Neural progenitor cell (in vitro differentiated cells): Measurements from ENCODE around the gene EIF1. TPM values are rescaled to one million over a fixed set of nuclear protein-coding genes. Genes with fewer than 3 reads are reported as not detected.

Experiments used
- DNase-seq: peaks from one replicate; pipeline ENCODE4 v3.0.0-alpha.2; 2016; ENCODE audit warnings: low spot score
- H2AFZ ChIP-seq: fragments of 200-600 bp; sonication (generic); replicated peaks from 2 replicates; pipeline ENCODE4 v1.6.1; 2016; ENCODE audit warnings: antibody characterized with exemption
- H3F3A ChIP-seq: fragments of 200-600 bp; sonication (generic); 2 replicates; pipeline ENCODE4 v1.6.1; 2016; ENCODE audit warnings: antibody characterized with exemption, low read depth
- H3K27ac ChIP-seq: fragments of 200-600 bp; sonication (generic); 2 replicates; pipeline ENCODE4 v1.5.1; 2016; ENCODE audit warnings: mild to moderate bottlenecking
- H3K27me3 ChIP-seq: fragments of 200-600 bp; sonication (generic); 2 replicates; pipeline ENCODE4 v1.6.1; 2016; ENCODE audit warnings: mild to moderate bottlenecking, moderate library complexity
- H3K36me3 ChIP-seq: fragments of 200-600 bp; sonication (generic); 2 replicates; pipeline ENCODE4 v1.5.1; 2016
- H3K4me1 ChIP-seq: fragments of 200-600 bp; sonication (generic); 2 replicates; pipeline ENCODE4 v1.6.1; 2016; ENCODE audit warnings: mixed run types
- H3K4me2 ChIP-seq: fragments of 200-600 bp; sonication (generic); 2 replicates; pipeline ENCODE4 v1.6.1; 2016
- H3K4me3 ChIP-seq: fragments of 200-600 bp; sonication (generic); 2 replicates; pipeline ENCODE4 v1.5.1; 2016
- H3K79me2 ChIP-seq: fragments of 200-600 bp; sonication (generic); 2 replicates; pipeline ENCODE4 v1.6.1; 2016; ENCODE audit warnings: low read depth
- H3K9ac ChIP-seq: fragments of 200-600 bp; sonication (generic); 2 replicates; pipeline ENCODE4 v1.6.1; 2016
- H3K9me3 ChIP-seq: fragments of 200-600 bp; sonication (generic); 2 replicates; pipeline ENCODE4 v1.5.1; 2016; ENCODE audit warnings: low read depth
- H4K20me1 ChIP-seq: fragments of 200-600 bp; sonication (generic); 2 replicates; pipeline ENCODE4 v1.6.1; 2016; ENCODE audit warnings: low read depth
- H3K27ac Mint-ChIP-seq: 3 replicates; pipeline ENCODE4 v1.8.0; 2021; ENCODE audit warnings: mixed read lengths
- H3K27me3 Mint-ChIP-seq: 2 replicates; pipeline ENCODE4 v1.8.0; 2022; ENCODE audit warnings: low read depth, mild to moderate bottlenecking, inconsistent platforms, moderate library complexity, mixed read lengths; ENCODE audit not compliant: insufficient read depth
- H3K36me3 Mint-ChIP-seq: 3 replicates; pipeline ENCODE4 v1.8.0; 2021; ENCODE audit warnings: mixed read lengths
- H3K4me1 Mint-ChIP-seq: 3 replicates; pipeline ENCODE4 v1.8.0; 2021; ENCODE audit warnings: mixed read lengths
- H3K4me3 Mint-ChIP-seq: 3 replicates; pipeline ENCODE4 v1.8.0; 2021; ENCODE audit warnings: mild to moderate bottlenecking, moderate library complexity, mixed read lengths
- H3K9me3 Mint-ChIP-seq: 3 replicates; pipeline ENCODE4 v1.8.0; 2020; ENCODE audit warnings: mixed read lengths
- CTCF ChIP-seq: fragments of 200-600 bp; sonication (generic); IDR thresholded peaks from 2 replicates; pipeline ENCODE4 v1.5.1; 2017; ENCODE audit warnings: antibody characterized with exemption, mild to moderate bottlenecking
- EZH2 ChIP-seq: fragments of 200-600 bp; sonication (generic); IDR thresholded peaks from 2 replicates; pipeline ENCODE4 v1.6.1; 2017; ENCODE audit warnings: antibody characterized with exemption, mild to moderate bottlenecking, moderate library complexity
- EZH2phosphoT487 ChIP-seq: fragments of 200-600 bp; sonication (generic); IDR thresholded peaks from 2 replicates; pipeline ENCODE4 v1.6.1; 2017; ENCODE audit warnings: antibody characterized with exemption
- total RNA-seq: library from RNA; depleted of rRNA; stranded (reverse); fragments of >200 nt; gene quantifications from 2 replicates; pipeline ENCODE4 v1.2.3, GENCODE V29; 2015; ENCODE audit warnings: low replicate concordance

EIF1 gene
- total RNA-seq, 1 donor from 2014 or later = 91.4 TPM

- Histone ChIP-seq H3K9me3 (no peaks in the 10 kb centered on the region), H3K4me1 (peaks cover 4% of the 10 kb centered on the region), H3K36me3 (no peaks in the 10 kb centered on the region), H4K20me1 (peaks cover 3% of the 10 kb centered on the region), H3K79me2 (no peaks in the 10 kb centered on the region), H3K27ac (no peak overlapping the region), H3F3A (peaks cover 8% of the 10 kb centered on the region), H3K27me3 (peaks cover 75% of the 10 kb centered on the region), H2AFZ (peak overlapping the region; percentile 97), H3K9ac (no peak overlapping the region), H3K4me2 (peak overlapping the region; percentile 86), H3K4me3 (peak overlapping the region; percentile 70)
- peak; percentile 53 for DNase-seq
- Mint-ChIP-seq H3K4me3 (peak overlapping the region; percentile 91), H3K27ac (no peak overlapping the region), H3K4me1 (peaks cover 28% of the 10 kb centered on the region), H3K36me3 (no peaks in the 10 kb centered on the region), H3K27me3 (peaks cover 53% of the 10 kb centered on the region), H3K9me3 (peaks cover 2% of the 10 kb centered on the region)
- no peak for TF ChIP-seq EZH2phosphoT487
- peak; percentile 78 for TF ChIP-seq EZH2
Observed at GRCh38 chr17:41733348-41734138, 44.9 kb downstream of the EIF1 start.

- no peaks in the 10 kb centered on the region for H3K79me2 ChIP-seq
- H3K4me1 ChIP-seq = peaks cover 4% of the 10 kb centered on the region
- H3K4me3 ChIP-seq = peak within 1 kb of the TSS; percentile 70
- peaks cover 75% of the 10 kb centered on the region for H3K27me3 ChIP-seq
- H3K27ac ChIP-seq = no peak within 1 kb of the TSS
- H3K36me3 Mint-ChIP-seq = no peaks in the 10 kb centered on the region
- H3F3A ChIP-seq = peaks cover 8% of the 10 kb centered on the region
- peaks cover 53% of the 10 kb centered on the region for H3K27me3 Mint-ChIP-seq
- no peaks in the 10 kb centered on the region for H3K9me3 ChIP-seq
- no peak within 1 kb of the TSS for H3K9ac ChIP-seq
- no peaks in the 10 kb centered on the region for H3K36me3 ChIP-seq
- TF ChIP-seq CTCF (no peak), EZH2phosphoT487 (peak; percentile 81), EZH2 (peak; percentile 77)
- H3K9me3 Mint-ChIP-seq = peaks cover 2% of the 10 kb centered on the region
- H2AFZ ChIP-seq = peak within 1 kb of the TSS; percentile 97
- peaks cover 28% of the 10 kb centered on the region for H3K4me1 Mint-ChIP-seq
- H3K4me2 ChIP-seq = peak within 1 kb of the TSS; percentile 86
- H3K27ac Mint-ChIP-seq = peak within 1 kb of the TSS; percentile 92
- H4K20me1 ChIP-seq = peaks cover 3% of the 10 kb centered on the region
- peak; percentile 79 for DNase-seq
- peak within 1 kb of the TSS; percentile 91 for H3K4me3 Mint-ChIP-seq
Observed at GRCh38 chr17:41734139-41734948, 45.7 kb downstream of the EIF1 start, which contains the start of gene HAP1. Gene HAP1 (minus strand): TSS chr17:41734643. CDS start chr17:41734634, 9 bp downstream.

GRCh38 chr17:41734949-41735313 lies 46.2 kb downstream of the EIF1 start:
- Histone ChIP-seq H3K9ac (no peak overlapping the region), H3K4me1 (peaks cover 4% of the 10 kb centered on the region), H3K79me2 (no peaks in the 10 kb centered on the region), H3K4me3 (peak overlapping the region; percentile 70), H3K27me3 (peaks cover 75% of the 10 kb centered on the region), H3K27ac (no peak overlapping the region), H2AFZ (peak overlapping the region; percentile 97), H3K9me3 (no peaks in the 10 kb centered on the region), H3K4me2 (peak overlapping the region; percentile 86), H4K20me1 (peaks cover 3% of the 10 kb centered on the region), H3F3A (peaks cover 8% of the 10 kb centered on the region), H3K36me3 (no peaks in the 10 kb centered on the region)
- peaks cover 51% of the 10 kb centered on the region for H3K27me3 Mint-ChIP-seq
- TF ChIP-seq CTCF (no peak), EZH2 (no peak), EZH2phosphoT487 (no peak)
- H3K4me3 Mint-ChIP-seq = peak overlapping the region; percentile 87
- peaks cover 2% of the 10 kb centered on the region for H3K9me3 Mint-ChIP-seq
- H3K4me1 Mint-ChIP-seq = peaks cover 28% of the 10 kb centered on the region
- H3K27ac Mint-ChIP-seq = peak overlapping the region; percentile 89
- no peaks in the 10 kb centered on the region for H3K36me3 Mint-ChIP-seq
- DNase-seq = peak; percentile 71
